Activated T-helper 1 cell treated with anti-CD3 and anti-CD28 coated beads, Interleukin-12 subunit alpha, Interleukin-12 subunit beta, Interleukin-2, Interleukin-4 antibody, amounts not matched to agents 30 ng/mL and 10 ng/mL and 1 ng/mL, durations not matched to agents 14 hours and 24 hours and 36 hours (primary cell): Measurements from ENCODE around the gene TANGO2. TPM values are rescaled to one million over a fixed set of nuclear protein-coding genes. Genes with fewer than 3 reads are reported as not detected.

Source experiments
- DNase-seq: peaks from one replicate; pipeline ENCODE4 v3.0.0; 2021; ENCODE audit warnings: low spot score
- H3K27ac Mint-ChIP-seq: one replicate; pipeline ENCODE4 v1.8.0; 2021; ENCODE audit warnings: mild to moderate bottlenecking, mixed read lengths
- H3K27me3 Mint-ChIP-seq: one replicate; pipeline ENCODE4 v1.8.0; 2022; ENCODE audit warnings: mild to moderate bottlenecking, moderate library complexity, mixed read lengths; ENCODE audit not compliant: insufficient read depth
- H3K36me3 Mint-ChIP-seq: one replicate; pipeline ENCODE4 v1.8.0; 2021; ENCODE audit warnings: low read depth, mixed read lengths
- H3K4me1 Mint-ChIP-seq: one replicate; pipeline ENCODE4 v1.8.0; 2021; ENCODE audit warnings: low read depth, mixed read lengths
- H3K4me3 Mint-ChIP-seq: one replicate; pipeline ENCODE4 v1.8.0; 2021; ENCODE audit warnings: mild to moderate bottlenecking, moderate library complexity, mixed read lengths
- H3K9me3 Mint-ChIP-seq: one replicate; pipeline ENCODE4 v1.8.0; 2021; ENCODE audit warnings: mixed read lengths
- intact Hi-C: fragments of 100-400 bp; cut with micrococcal nuclease; formaldehyde crosslinking; loops from one replicate; pipeline ENCODE4 v1.15.1; 2024
- total RNA-seq: library from RNA; stranded (reverse); gene quantifications from 2 replicates; pipeline ENCODE4 v1.2.3, GENCODE V29; 2022

The TANGO2 gene
- total RNA-seq, 1 donor from 2014 or later: 29.2 TPM

- Mint-ChIP-seq H3K4me1 (no peaks in the 10 kb centered on the region), H3K27ac (no peak overlapping the region), H3K9me3 (no peaks in the 10 kb centered on the region), H3K27me3 (no peaks in the 10 kb centered on the region), H3K4me3 (no peak overlapping the region), H3K36me3 (no peaks in the 10 kb centered on the region)
- intact Hi-C loops: no loop called here
- no peak for DNase-seq
Measured at GRCh38 chr22:20069331-20070042, 48.6 kb downstream of the TANGO2 start.

GRCh38 chr22:20071524-20071972, 50.6 kb downstream of the TANGO2 start:
- intact Hi-C loops: no loop called here
- H3K9me3 Mint-ChIP-seq: no peaks in the 10 kb centered on the region
- no peaks in the 10 kb centered on the region for H3K27me3 Mint-ChIP-seq
- H3K4me3 Mint-ChIP-seq: no peak overlapping the region
- no peaks in the 10 kb centered on the region for H3K4me1 Mint-ChIP-seq
- no peaks in the 10 kb centered on the region for H3K36me3 Mint-ChIP-seq
- DNase-seq: no peak
- H3K27ac Mint-ChIP-seq: no peak overlapping the region

- DNase-seq: no peak
- Mint-ChIP-seq H3K4me3 (no peak overlapping the region), H3K27ac (no peak overlapping the region), H3K36me3 (peaks cover 3% of the 10 kb centered on the region), H3K4me1 (peaks cover 12% of the 10 kb centered on the region), H3K9me3 (no peaks in the 10 kb centered on the region), H3K27me3 (no peaks in the 10 kb centered on the region)
- intact Hi-C loops: no loop called here
Measured at GRCh38 chr22:20076627-20077172, 55.8 kb downstream of the TANGO2 start.

- DNase-seq: peak; percentile 74
- Mint-ChIP-seq H3K4me1 (peaks cover 40% of the 10 kb centered on the region), H3K36me3 (peaks cover 5% of the 10 kb centered on the region), H3K4me3 (peak within 1 kb of the TSS; percentile 86), H3K27ac (peak within 1 kb of the TSS; percentile 82), H3K9me3 (no peaks in the 10 kb centered on the region), H3K27me3 (no peaks in the 10 kb centered on the region)
- intact Hi-C loops: loop anchor here (1.0 kb wide), 6 partner anchors 20 to 225 kb away; partner anchors contain the start of genes ARVCF, TANGO2 and TRMT2A
Measured at GRCh38 chr22:20079745-20080444, 59.0 kb downstream of the TANGO2 start, which contains the start of gene DGCR8. TSS of gene DGCR8 (plus strand) at chr22:20080241. CDS start at chr22:20085964, 5,723 bp downstream.

- peaks cover 40% of the 10 kb centered on the region for H3K4me1 Mint-ChIP-seq
- no peaks in the 10 kb centered on the region for H3K9me3 Mint-ChIP-seq
- peaks cover 6% of the 10 kb centered on the region for H3K36me3 Mint-ChIP-seq
- peak; percentile 71 for DNase-seq
- intact Hi-C loops: loop anchor here (1.0 kb wide), 5 partner anchors 20 to 225 kb away; partner anchors contain the start of genes ARVCF and TRMT2A
- no peaks in the 10 kb centered on the region for H3K27me3 Mint-ChIP-seq
- peak overlapping the region; percentile 82 for H3K27ac Mint-ChIP-seq
- peak overlapping the region; percentile 83 for H3K4me3 Mint-ChIP-seq
Measured at GRCh38 chr22:20080445-20080775, 59.5 kb downstream of the TANGO2 start.

GRCh38 chr22:20080776-20081654, 60.1 kb downstream of the TANGO2 start:
- peak overlapping the region; percentile 82 for H3K27ac Mint-ChIP-seq
- peaks cover 7% of the 10 kb centered on the region for H3K36me3 Mint-ChIP-seq
- intact Hi-C loops: loop anchor here (1.0 kb wide), 5 partner anchors 19 to 226 kb away; partner anchors contain the start of genes ARVCF and TRMT2A
- no peaks in the 10 kb centered on the region for H3K27me3 Mint-ChIP-seq
- DNase-seq: no peak
- H3K4me1 Mint-ChIP-seq: peaks cover 40% of the 10 kb centered on the region
- no peaks in the 10 kb centered on the region for H3K9me3 Mint-ChIP-seq
- peak overlapping the region; percentile 83 for H3K4me3 Mint-ChIP-seq

- Mint-ChIP-seq H3K27ac (peak overlapping the region; percentile 55), H3K36me3 (peaks cover 25% of the 10 kb centered on the region), H3K4me1 (peaks cover 40% of the 10 kb centered on the region), H3K4me3 (peak overlapping the region; percentile 53), H3K27me3 (no peaks in the 10 kb centered on the region), H3K9me3 (no peaks in the 10 kb centered on the region)
- DNase-seq: no peak
- intact Hi-C loops: no loop called here
Measured at GRCh38 chr22:20083157-20083890, 62.4 kb downstream of the TANGO2 start.

GRCh38 chr22:20083891-20084546, 63.1 kb downstream of the TANGO2 start:
- H3K4me1 Mint-ChIP-seq: peaks cover 44% of the 10 kb centered on the region
- H3K27ac Mint-ChIP-seq: peak overlapping the region; percentile 55
- no peak for DNase-seq
- H3K4me3 Mint-ChIP-seq: peak overlapping the region; percentile 53
- intact Hi-C loops: no loop called here
- peaks cover 25% of the 10 kb centered on the region for H3K36me3 Mint-ChIP-seq
- no peaks in the 10 kb centered on the region for H3K27me3 Mint-ChIP-seq
- H3K9me3 Mint-ChIP-seq: no peaks in the 10 kb centered on the region

- intact Hi-C loops: no loop called here
- Mint-ChIP-seq H3K4me1 (peaks cover 46% of the 10 kb centered on the region), H3K9me3 (no peaks in the 10 kb centered on the region), H3K4me3 (no peak overlapping the region), H3K36me3 (peaks cover 30% of the 10 kb centered on the region), H3K27ac (no peak overlapping the region), H3K27me3 (no peaks in the 10 kb centered on the region)
- DNase-seq: no peak
Measured at GRCh38 chr22:20084547-20085413, 63.9 kb downstream of the TANGO2 start.

- no peaks in the 10 kb centered on the region for H3K9me3 Mint-ChIP-seq
- H3K4me3 Mint-ChIP-seq: no peak overlapping the region
- no peaks in the 10 kb centered on the region for H3K27me3 Mint-ChIP-seq
- H3K36me3 Mint-ChIP-seq: peaks cover 35% of the 10 kb centered on the region
- intact Hi-C loops: no loop called here
- peaks cover 47% of the 10 kb centered on the region for H3K4me1 Mint-ChIP-seq
- no peak for DNase-seq
- no peak overlapping the region for H3K27ac Mint-ChIP-seq
Measured at GRCh38 chr22:20085651-20086050, 64.7 kb downstream of the TANGO2 start.

- intact Hi-C loops: no loop called here
- Mint-ChIP-seq H3K36me3 (peaks cover 39% of the 10 kb centered on the region), H3K9me3 (no peaks in the 10 kb centered on the region), H3K4me1 (peaks cover 45% of the 10 kb centered on the region), H3K27ac (no peak overlapping the region), H3K4me3 (no peak overlapping the region), H3K27me3 (no peaks in the 10 kb centered on the region)
- no peak for DNase-seq
Measured at GRCh38 chr22:20086101-20086599, 65.2 kb downstream of the TANGO2 start.
